IMR-90 (cell line): ENCODE data around the gene NACC2. TPM values are rescaled to one million over a fixed set of nuclear protein-coding genes. Genes with fewer than 3 reads are reported as not detected.

Source experiments
- ATAC-seq: fragments of 200-7000 bp; cut with Tn5 transposase; 2 replicates; pipeline ENCODE4 v1.9.1; 2020; ENCODE audit warnings: low read depth, mild to moderate bottlenecking, moderate library complexity
- BruUV-seq: library from RNA; stranded (reverse); fragments of 400-500 nt; replicated peaks from 2 replicates; lab custom pipeline; 2021; lab: Mats Ljungman, UMichigan
- CTCF ChIA-PET: fragments of 300-600 bp; formaldehyde crosslinking; extraction: SDS; loops from one replicate; lab custom pipeline; 2021; ENCODE audit warnings: antibody characterized with exemption; lab: Yijun Ruan, JAX
- POLR2A ChIA-PET: fragments of 300-600 bp; sonication (Branson Sonifier 250); formaldehyde crosslinking; loops from one replicate; lab custom pipeline; 2022; ENCODE audit warnings: antibody characterized with exemption; ENCODE audit not compliant: unreplicated experiment; lab: Charles Lee
- DNase-seq: peaks from one replicate; pipeline ENCODE4 v3.0.0; 2013
- H2AFZ ChIP-seq: replicated peaks from 2 replicates; pipeline ENCODE3; 2013; ENCODE audit warnings: low read length, mild to moderate bottlenecking; ENCODE audit not compliant: poor library complexity
- H2AK5ac ChIP-seq: 2 replicates; pipeline ENCODE4 v1.6.1; 2013; ENCODE audit warnings: low read depth, low read length, inconsistent platforms
- H2AK9ac ChIP-seq: replicated peaks from 2 replicates; pipeline ENCODE3; 2013; ENCODE audit warnings: mild to moderate bottlenecking, low read depth, low read length, moderate library complexity; ENCODE audit not compliant: poor library complexity
- H2BK120ac ChIP-seq: 2 replicates; pipeline ENCODE4 v1.6.1; 2013; ENCODE audit warnings: low read depth, low read length, inconsistent platforms
- H2BK15ac ChIP-seq: 3 replicates; pipeline ENCODE4 v1.6.1; 2013; ENCODE audit warnings: low read depth, low read length, inconsistent platforms
- H2BK20ac ChIP-seq: 2 replicates; pipeline ENCODE4 v1.6.1; 2013; ENCODE audit warnings: low read depth, mild to moderate bottlenecking, inconsistent platforms, low read length, moderate library complexity
- H2BK5ac ChIP-seq: 2 replicates; pipeline ENCODE4 v1.6.1; 2013; ENCODE audit warnings: mild to moderate bottlenecking, low read depth, low read length, inconsistent platforms; ENCODE audit not compliant: poor library complexity, severe bottlenecking
- H3K14ac ChIP-seq: replicated peaks from 2 replicates; pipeline ENCODE4 v1.6.1; 2013; ENCODE audit warnings: low read depth, low read length, inconsistent platforms
- H3K18ac ChIP-seq: 2 replicates; pipeline ENCODE4 v1.6.1; 2013; ENCODE audit warnings: low read depth, low read length, control low read depth
- H3K23ac ChIP-seq: 2 replicates; pipeline ENCODE4 v1.6.1; 2013; ENCODE audit warnings: low read depth, low read length, inconsistent platforms
- H3K27ac ChIP-seq: 2 replicates; pipeline ENCODE4 v1.5.1; 2013; ENCODE audit warnings: mild to moderate bottlenecking, control low read depth, low read length; ENCODE audit not compliant: insufficient read depth
- H3K27me3 ChIP-seq: 2 replicates; pipeline ENCODE4 v1.6.1; 2013; ENCODE audit warnings: low read length; ENCODE audit not compliant: control insufficient read depth, insufficient read depth
- H3K36me3 ChIP-seq: 2 replicates; pipeline ENCODE4 v1.6.1; 2013; ENCODE audit warnings: low read length, mixed read lengths; ENCODE audit not compliant: control insufficient read depth, insufficient read depth
- H3K4ac ChIP-seq: 2 replicates; pipeline ENCODE4 v1.6.1; 2013; ENCODE audit warnings: low read depth, low read length, inconsistent platforms
- H3K4me1 ChIP-seq: 2 replicates; pipeline ENCODE4 v1.6.1; 2013; ENCODE audit warnings: low read length, mixed read lengths; ENCODE audit not compliant: control insufficient read depth, insufficient read depth
- H3K4me2 ChIP-seq: 2 replicates; pipeline ENCODE4 v1.6.1; 2013; ENCODE audit warnings: low read depth, mild to moderate bottlenecking, control low read depth, low read length, moderate library complexity
- H3K4me3 ChIP-seq: 2 replicates; pipeline ENCODE4 v1.5.1; 2013; ENCODE audit warnings: low read depth, mild to moderate bottlenecking, control low read depth, low read length, moderate library complexity; ENCODE audit not compliant: insufficient read depth
- H3K56ac ChIP-seq: 2 replicates; pipeline ENCODE4 v1.6.1; 2013; ENCODE audit warnings: low read length, inconsistent platforms; ENCODE audit not compliant: insufficient read depth; ENCODE audit errors: extremely low read depth
- H3K79me1 ChIP-seq, 2 experiments: 2 replicates each; pipeline ENCODE4 v1.6.1; 2013; ENCODE audit warnings: low read length in 2 of 2, inconsistent platforms in 1 of 2, low read depth in 1 of 2
- H3K9ac ChIP-seq: 2 replicates; pipeline ENCODE4 v1.6.1; 2013; ENCODE audit warnings: low read depth, low read length, control low read depth
- H3K9me1 ChIP-seq: 2 replicates; pipeline ENCODE4 v1.6.1; 2013; ENCODE audit warnings: low read length, inconsistent platforms; ENCODE audit not compliant: insufficient read depth
- H3K9me3 ChIP-seq: 2 replicates; pipeline ENCODE4 v1.6.1; 2013; ENCODE audit warnings: low read length; ENCODE audit not compliant: control insufficient read depth, insufficient read depth
- H4K20me1 ChIP-seq: 2 replicates; pipeline ENCODE4 v1.6.1; 2013; ENCODE audit warnings: low read length, inconsistent platforms; ENCODE audit not compliant: insufficient read depth
- H4K5ac ChIP-seq: 2 replicates; pipeline ENCODE4 v1.6.1; 2013; ENCODE audit warnings: mild to moderate bottlenecking, low read depth, low read length, control low read depth
- H4K8ac ChIP-seq, 2 experiments: 2 replicates each; pipeline ENCODE4 v1.6.1; 2013; ENCODE audit warnings: low read depth in 2 of 2, low read length in 2 of 2, control low read depth in 1 of 2, inconsistent platforms in 1 of 2
- H4K91ac ChIP-seq: 2 replicates; pipeline ENCODE4 v1.6.1; 2013; ENCODE audit warnings: low read depth, low read length, inconsistent platforms; ENCODE audit not compliant: insufficient read depth
- BHLHE40 ChIP-seq: fragments of 150-350 bp; IDR thresholded peaks from 2 replicates; pipeline ENCODE4 v1.6.1; 2016; ENCODE audit warnings: mild to moderate bottlenecking, low read depth, low read length
- CEBPB ChIP-seq: IDR thresholded peaks from 2 replicates; pipeline ENCODE4 v1.6.1; 2012; ENCODE audit warnings: low read depth, low read length, improper control_type of control experiment
- CHD1 ChIP-seq: IDR thresholded peaks from 2 replicates; pipeline ENCODE4 v1.6.1; 2012; ENCODE audit warnings: low read depth, low read length, improper control_type of control experiment
- ELK1 ChIP-seq: fragments of 150-350 bp; IDR thresholded peaks from 2 replicates; pipeline ENCODE4 v1.6.1; 2016; ENCODE audit warnings: low read depth, mild to moderate bottlenecking, low read length, moderate library complexity, borderline replicate concordance
- FOS ChIP-seq: fragments of 150-350 bp; IDR thresholded peaks from 2 replicates; pipeline ENCODE4 v1.6.1; 2016; ENCODE audit warnings: low read depth, low read length
- MAZ ChIP-seq: IDR thresholded peaks from 2 replicates; pipeline ENCODE4 v1.6.1; 2012; ENCODE audit warnings: low read depth, mild to moderate bottlenecking, low read length, improper control_type of control experiment, moderate library complexity, borderline replicate concordance
- MXI1 ChIP-seq: IDR thresholded peaks from 2 replicates; pipeline ENCODE4 v1.6.1; 2012; ENCODE audit warnings: low read depth, mild to moderate bottlenecking, low read length, moderate library complexity, borderline replicate concordance
- NFE2L2 ChIP-seq: fragments of 150-350 bp; IDR thresholded peaks from 2 replicates; pipeline ENCODE4 v1.6.1; 2016; ENCODE audit warnings: low read depth, mild to moderate bottlenecking, low read length
- POLR2A ChIP-seq: IDR thresholded peaks from 2 replicates; pipeline ENCODE4 v1.6.1; 2012; ENCODE audit warnings: mild to moderate bottlenecking, low read depth, low read length
- RCOR1 ChIP-seq: IDR thresholded peaks from 2 replicates; pipeline ENCODE4 v1.6.1; 2012; ENCODE audit warnings: mild to moderate bottlenecking, low read length, improper control_type of control experiment; ENCODE audit not compliant: insufficient replicate concordance
- RFX5 ChIP-seq: IDR thresholded peaks from 2 replicates; pipeline ENCODE4 v1.8.0; 2012; ENCODE audit warnings: low read depth, mild to moderate bottlenecking, low read length, moderate library complexity
- SMC3 ChIP-seq: fragments of 150-350 bp; IDR thresholded peaks from 2 replicates; pipeline ENCODE4 v1.6.1; 2016; ENCODE audit warnings: low read depth, mild to moderate bottlenecking, antibody characterized with exemption, low read length, moderate library complexity
- WGBS, 2 experiments: methylation state at CpG; one replicate each; pipeline versions ENCODE4 v1.1.5 to v1.1.7; 2013; ENCODE audit warnings: missing lambda C conversion rate in 2 of 2; ENCODE audit not compliant: insufficient read length in 1 of 2; ENCODE audit errors: extremely low coverage in 2 of 2; 5-methylcytosine and 5-hydroxymethylcytosine counted together
- dilution Hi-C: fragments of 300-500 bp; cut with HindIII; formaldehyde crosslinking; loops from one replicate; pipeline ENCODE4 v1.14.3; 2018; ENCODE audit warnings: low sequenced_read_pairs; ENCODE audit not compliant: unreplicated experiment
- in situ Hi-C: fragments of 300-500 bp; cut with MboI; formaldehyde crosslinking; loops from 3 replicates; pipeline ENCODE4 v1.14.3; 2019; ENCODE audit warnings: low sequenced_read_pairs, inconsistent platforms, mixed read lengths
- intact Hi-C: fragments of 100-400 bp; cut with micrococcal nuclease; formaldehyde crosslinking; loops from 2 replicates; pipeline ENCODE4 v1.10.0; 2022
- polyA plus RNA-seq, 3 experiments: library from polyadenylated mRNA; depleted of rRNA; stranded (reverse); fragments of >200 nt; gene quantifications; 2 replicates each; pipeline ENCODE4 v1.2.3, GENCODE V29; 2012; ENCODE audit warnings: low replicate concordance in 1 of 3
- total RNA-seq: library from RNA; depleted of rRNA; stranded (reverse); fragments of >200 nt; gene quantifications from 2 replicates; pipeline ENCODE4 v1.2.3, GENCODE V29; 2012
- TF ChIP-seq, protein P1 (sequence below): fragments of 150-350 bp; IDR thresholded peaks from 2 replicates; pipeline ENCODE4 v1.6.1; 2017; ENCODE audit warnings: mild to moderate bottlenecking, antibody characterized with exemption, low read length, low read depth
- TF ChIP-seq, protein P2 (sequence below): conservative IDR thresholded peaks from 2 replicates; pipeline ENCODE4 v1.5.1; 2012; ENCODE audit warnings: mild to moderate bottlenecking, low read depth, low read length, improper control_type of control experiment

NACC2 gene
- total and polyA plus RNA-seq, 2 of the 4 experiments (the other 2 are of a cell fraction), result 7.9 to 19.0 TPM

DNA sequence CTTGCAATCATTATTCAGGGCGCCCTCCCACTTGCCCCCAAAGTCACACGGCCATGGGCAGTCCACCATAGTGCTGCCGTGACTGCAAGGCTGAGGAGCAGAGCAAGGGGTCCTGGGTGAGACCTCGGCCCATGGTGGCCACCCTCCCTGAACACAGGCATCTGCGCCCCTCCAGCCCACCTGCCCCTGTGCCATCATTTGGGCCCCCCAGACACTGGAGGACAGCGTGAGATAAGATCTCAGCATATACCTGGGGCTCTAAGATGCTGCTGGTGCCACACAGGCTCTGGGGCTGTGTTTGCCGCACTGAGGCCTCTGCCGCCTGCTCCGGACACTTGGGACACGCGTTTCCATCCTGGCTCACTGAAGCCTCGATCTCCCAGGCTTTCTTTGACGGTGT, 20.1 kb upstream of the NACC2 start:
- H2BK15ac ChIP-seq, result no peak overlapping the region
- no peaks in the 10 kb centered on the region; the same call in 1 of the 2 replicates for H4K20me1 ChIP-seq
- H3K9ac ChIP-seq, result no peak overlapping the region
- peaks cover 15% of the 10 kb centered on the region; the same call in 1 of the 2 replicates for H3K36me3 ChIP-seq
- in situ Hi-C loops (no loop called here), dilution Hi-C loops (no loop called here), intact Hi-C loops (no loop called here)
- DNase-seq, result no peak
- BruUV-seq, result no TSS peak
- no peak overlapping the region for H4K91ac ChIP-seq
- H4K5ac ChIP-seq, result no peak overlapping the region
- no peak overlapping the region for H3K4me2 ChIP-seq
- no peak overlapping the region for H3K14ac ChIP-seq
- peaks cover 14% of the 10 kb centered on the region for H3K4me1 ChIP-seq
- no peak overlapping the region for H2BK5ac ChIP-seq
- H3K9me3 ChIP-seq, result no peaks in the 10 kb centered on the region
- peaks cover 5 to 36% of the 10 kb centered on the region in 2 experiments; a peak in 3 of 4 replicates for H3K79me1 ChIP-seq
- no peak overlapping the region for H2AK5ac ChIP-seq
- H3K4ac ChIP-seq, result no peak overlapping the region
- H3K18ac ChIP-seq, result no peak overlapping the region
- no peak for TF ChIP-seq CHD1
- no peak for TF ChIP-seq CEBPB
- TF ChIP-seq RFX5, result no peak
- TF ChIP-seq RCOR1, result no peak
- TF ChIP-seq ELK1, result no peak
- TF ChIP-seq FOS, result no peak
- no peak for TF ChIP-seq SMC3
- no peak for TF ChIP-seq POLR2A
- no peak for TF ChIP-seq NFE2L2
- TF ChIP-seq BHLHE40, result no peak
- no peak for TF ChIP-seq MAZ
- TF ChIP-seq, protein P1, sequence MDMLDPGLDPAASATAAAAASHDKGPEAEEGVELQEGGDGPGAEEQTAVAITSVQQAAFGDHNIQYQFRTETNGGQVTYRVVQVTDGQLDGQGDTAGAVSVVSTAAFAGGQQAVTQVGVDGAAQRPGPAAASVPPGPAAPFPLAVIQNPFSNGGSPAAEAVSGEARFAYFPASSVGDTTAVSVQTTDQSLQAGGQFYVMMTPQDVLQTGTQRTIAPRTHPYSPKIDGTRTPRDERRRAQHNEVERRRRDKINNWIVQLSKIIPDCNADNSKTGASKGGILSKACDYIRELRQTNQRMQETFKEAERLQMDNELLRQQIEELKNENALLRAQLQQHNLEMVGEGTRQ, result no peak
- TF ChIP-seq, protein P2, sequence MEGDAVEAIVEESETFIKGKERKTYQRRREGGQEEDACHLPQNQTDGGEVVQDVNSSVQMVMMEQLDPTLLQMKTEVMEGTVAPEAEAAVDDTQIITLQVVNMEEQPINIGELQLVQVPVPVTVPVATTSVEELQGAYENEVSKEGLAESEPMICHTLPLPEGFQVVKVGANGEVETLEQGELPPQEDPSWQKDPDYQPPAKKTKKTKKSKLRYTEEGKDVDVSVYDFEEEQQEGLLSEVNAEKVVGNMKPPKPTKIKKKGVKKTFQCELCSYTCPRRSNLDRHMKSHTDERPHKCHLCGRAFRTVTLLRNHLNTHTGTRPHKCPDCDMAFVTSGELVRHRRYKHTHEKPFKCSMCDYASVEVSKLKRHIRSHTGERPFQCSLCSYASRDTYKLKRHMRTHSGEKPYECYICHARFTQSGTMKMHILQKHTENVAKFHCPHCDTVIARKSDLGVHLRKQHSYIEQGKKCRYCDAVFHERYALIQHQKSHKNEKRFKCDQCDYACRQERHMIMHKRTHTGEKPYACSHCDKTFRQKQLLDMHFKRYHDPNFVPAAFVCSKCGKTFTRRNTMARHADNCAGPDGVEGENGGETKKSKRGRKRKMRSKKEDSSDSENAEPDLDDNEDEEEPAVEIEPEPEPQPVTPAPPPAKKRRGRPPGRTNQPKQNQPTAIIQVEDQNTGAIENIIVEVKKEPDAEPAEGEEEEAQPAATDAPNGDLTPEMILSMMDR, result no peak
- no peak for TF ChIP-seq MXI1
- no peak overlapping the region for H3K4me3 ChIP-seq
- CTCF ChIA-PET, result no interaction called here
- H3K56ac ChIP-seq, result no peak overlapping the region
- H3K27ac ChIP-seq, result no peak overlapping the region
- no peak overlapping the region for H2BK120ac ChIP-seq
- H2BK20ac ChIP-seq, result no peak overlapping the region
- no peak overlapping the region for H3K23ac ChIP-seq
- peaks cover 7% of the 10 kb centered on the region; the same call in 1 of the 2 replicates for H3K9me1 ChIP-seq
- H3K27me3 ChIP-seq, result no peaks in the 10 kb centered on the region
- no peak for ATAC-seq
- no peak overlapping the region for H2AFZ ChIP-seq
- POLR2A ChIA-PET, result no interaction called here
- WGBS, 2 experiments, result 95% methylated on average over 8 of the region's 13 CpGs; no CpG with 5 or more reads in 1 of the 2 experiments
- H4K8ac ChIP-seq, result no peak overlapping the region
- H2AK9ac ChIP-seq, result peak overlapping the region; percentile 7
